NCI-H146 treated with DMSO at 0.1 percent for 48 hours (cell line): ENCODE measurements around the gene HOXA11.

Experiments used
- DNase-seq: peaks from one replicate; lab custom pipeline; 2025; ENCODE audit not compliant: unreplicated experiment; lab: John Stamatoyannopoulos, UW

Gene HOXA11

DNA sequence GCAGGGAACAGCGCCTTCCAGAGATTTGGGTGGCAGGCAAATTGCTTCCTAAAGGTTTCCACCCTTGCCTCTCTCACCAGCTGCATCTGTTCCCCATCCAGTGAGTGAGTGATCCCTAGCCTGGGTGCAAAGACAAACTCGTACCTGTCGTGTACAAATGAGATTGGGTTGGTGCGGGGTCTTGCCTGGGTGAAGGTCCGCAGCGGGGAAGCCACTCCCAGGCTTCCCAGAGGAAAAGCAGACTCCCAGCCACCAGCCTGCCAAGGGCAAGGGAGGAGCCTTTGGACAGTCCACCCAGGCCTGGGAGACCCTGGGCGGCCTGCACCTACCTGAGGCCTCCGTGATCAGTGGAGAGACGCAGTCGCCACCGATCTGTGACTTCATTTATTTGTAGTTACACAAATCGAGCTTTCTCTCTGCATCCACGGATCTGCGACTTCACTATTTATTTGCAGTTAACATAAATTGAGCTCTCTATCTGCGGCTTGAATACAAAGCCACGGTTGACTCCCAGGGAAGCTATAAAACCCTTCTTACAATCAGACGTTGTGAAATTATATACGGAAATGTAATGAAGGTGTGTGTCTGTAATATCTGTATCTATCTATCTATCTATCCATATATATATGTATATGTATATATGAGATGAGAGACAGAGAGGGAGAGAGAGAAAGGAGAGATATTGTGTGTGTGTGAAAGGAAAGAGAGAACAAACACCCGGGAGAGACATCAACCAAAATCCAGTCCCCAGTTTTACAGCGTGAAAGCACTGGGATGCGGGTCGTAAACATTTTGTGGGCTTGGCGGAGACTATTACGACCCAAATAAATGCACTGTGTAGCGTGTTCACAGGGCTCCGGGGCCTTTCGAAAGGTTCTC is 25.5 kb downstream of the HOXA11 start:
- no peak for DNase-seq

DNA sequence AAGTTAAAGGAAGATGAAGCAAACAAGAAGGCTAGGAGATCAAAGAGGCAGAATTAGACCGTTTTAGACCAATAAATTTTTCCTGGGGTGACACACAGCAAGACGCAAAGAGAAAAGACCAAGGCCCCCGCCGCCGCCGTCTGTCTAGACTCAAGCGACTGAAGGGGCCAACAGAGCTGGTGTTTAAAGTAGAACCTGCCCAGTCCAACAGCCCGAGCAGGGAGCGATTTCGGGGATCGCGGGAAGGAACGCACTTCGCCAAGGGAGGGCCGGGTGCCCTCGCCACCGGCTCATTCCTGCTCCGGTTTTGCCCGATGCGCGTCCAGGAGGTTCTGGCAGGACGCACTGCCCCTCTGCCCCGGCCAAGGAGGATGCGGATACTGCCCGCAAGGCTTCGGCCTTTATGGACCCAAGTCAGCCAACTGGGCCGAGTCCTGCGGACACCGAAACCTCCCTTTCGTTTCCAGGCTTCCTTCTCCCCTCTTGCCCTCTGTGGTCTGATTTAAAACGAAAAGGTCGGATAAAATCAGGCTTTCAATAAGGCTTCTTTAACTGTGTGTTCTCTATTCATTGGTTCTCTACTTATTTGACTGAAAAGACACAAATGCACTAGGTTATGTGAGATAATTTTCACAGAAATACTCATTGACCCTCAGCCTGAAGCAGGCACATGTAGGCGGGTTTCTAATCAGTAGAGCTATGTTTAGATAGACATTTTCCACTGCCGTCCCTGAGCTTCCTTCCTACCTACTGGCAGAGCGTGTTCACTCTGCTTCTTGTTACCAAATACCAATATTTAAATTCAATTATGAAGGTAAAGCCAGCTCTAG is 26.4 kb downstream of the HOXA11 start:
- no peak for DNase-seq

DNA sequence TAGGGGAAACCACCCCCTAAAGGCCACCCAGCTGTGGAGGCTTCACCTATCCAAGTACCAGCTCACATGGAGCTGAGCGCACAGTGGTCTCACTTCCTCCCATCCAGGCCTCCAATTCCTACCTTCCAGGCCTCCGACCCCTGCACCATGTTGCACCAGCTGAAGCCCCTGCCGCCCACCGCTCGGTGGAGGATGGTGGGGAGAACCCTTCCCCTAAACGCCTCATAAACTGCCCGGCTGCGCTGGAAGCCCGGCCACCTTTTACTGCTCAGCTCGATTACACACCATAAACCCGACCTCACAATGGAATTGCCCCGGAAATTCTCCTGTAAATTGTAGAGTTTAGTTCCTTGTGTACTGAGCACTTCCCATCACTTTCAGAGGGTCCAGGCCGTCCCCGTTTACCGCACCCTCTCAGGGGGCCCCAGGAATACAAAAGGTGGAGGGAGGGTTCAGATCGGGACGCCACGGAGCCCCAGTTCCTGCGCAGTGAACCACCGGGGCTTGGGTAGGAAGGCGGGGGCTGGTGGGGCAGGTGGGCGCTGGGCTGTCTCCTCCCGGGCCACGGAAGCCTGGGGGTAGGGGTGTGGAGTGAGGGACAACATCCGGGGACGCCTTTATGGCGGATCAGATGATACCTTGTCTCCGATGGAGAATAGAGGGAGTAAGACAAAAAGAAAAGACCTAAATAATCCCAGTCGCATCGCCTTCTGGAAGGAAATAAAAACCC is 27.2 kb downstream of the HOXA11 start:
- no peak for DNase-seq

DNA sequence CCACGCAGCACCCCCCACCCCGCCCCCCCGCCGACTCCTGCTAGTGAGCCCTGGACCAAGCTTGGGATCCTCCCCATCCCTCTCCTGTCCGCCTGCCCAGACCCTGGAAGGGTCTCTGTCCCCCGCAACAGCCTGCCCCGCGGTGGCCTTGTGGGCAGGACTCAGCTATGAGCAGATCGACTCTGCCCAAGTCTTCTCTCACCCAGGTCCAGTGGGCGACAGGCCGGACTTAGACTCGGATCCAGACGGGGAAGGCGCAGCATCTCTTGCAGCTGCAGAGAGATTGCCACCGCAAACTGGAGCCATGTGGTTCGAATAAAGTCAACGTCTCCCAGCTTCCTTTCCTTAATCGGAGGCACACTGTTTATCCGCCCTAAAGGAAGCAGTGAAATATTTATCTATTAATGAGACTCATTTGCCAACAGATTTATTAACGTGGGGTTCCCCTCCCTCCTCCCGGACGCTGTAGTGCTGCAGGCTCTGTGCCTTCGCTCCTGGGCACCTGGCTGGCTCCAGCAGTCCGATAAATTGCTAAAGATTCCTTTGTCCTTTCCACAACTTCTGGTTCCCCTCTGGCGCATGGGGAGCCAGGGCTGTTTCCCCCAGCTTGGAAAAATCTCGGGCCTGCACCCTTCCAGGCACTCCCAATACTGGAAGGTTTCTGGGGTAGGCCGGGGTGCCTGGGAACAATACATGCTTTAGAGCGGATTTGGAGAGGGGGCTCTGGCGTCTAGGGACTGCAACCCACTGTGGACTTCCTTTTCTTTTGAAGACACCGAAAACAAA is 27.9 kb downstream of the HOXA11 start:
- no peak for DNase-seq

DNA sequence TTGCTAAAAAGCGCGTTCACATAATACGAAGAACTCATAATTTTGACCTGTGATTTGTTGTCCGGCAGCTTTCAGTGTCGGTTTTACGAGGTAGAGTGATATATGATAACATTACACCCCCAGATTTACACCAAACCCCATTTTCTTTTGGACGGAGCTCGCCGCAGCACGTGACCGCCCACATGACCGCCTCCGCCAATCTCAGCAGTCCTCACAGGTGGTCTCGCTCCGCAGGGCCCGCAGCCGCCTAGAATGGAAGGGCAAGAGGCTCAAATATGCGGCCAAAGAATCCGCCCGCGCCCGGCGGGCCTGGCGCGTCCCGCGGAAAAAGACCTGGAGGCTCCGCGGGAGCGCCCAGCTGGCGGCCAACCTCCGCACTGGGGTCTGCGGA is 28.5 kb downstream of the HOXA11 start, which contains the start of gene HOXA7:
HOXA7 (minus strand) TSS at position 168 of the 391 bp plus-strand sequence; CDS start at position 38, 130 bp downstream.
- DNase-seq, result peak; percentile 54

DNA sequence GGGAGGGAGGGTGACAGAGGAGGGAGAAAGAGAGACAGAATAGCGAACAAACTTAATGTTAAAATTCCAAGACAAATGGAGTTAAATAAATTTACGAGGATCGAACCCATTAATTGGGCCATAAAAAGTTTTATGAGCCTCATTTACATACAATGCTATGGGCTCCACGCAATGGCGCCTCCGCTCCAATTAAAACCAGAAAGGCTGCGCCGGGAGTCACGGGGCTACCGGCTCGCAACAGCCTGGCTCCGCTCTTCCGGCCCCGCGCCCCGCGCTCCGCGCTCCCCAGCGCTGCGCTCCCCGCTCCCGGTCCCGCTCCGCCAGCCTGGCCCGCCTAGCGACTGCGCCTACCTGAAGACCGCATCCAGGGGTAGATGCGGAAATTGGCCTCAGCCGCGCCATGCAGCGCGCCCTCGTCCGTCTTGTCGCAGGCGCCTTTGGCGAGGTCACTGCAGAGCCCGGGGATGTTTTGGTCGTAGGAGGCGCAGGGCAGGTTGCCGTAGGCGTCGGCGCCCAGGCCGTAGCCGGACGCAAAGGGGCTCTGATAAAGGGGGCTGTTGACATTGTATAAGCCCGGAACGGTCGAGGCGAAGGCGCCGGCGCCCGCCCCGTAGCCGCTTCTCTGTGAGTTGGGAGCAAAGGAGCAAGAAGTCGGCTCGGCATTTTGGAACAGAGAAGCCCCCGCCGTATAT is 29.1 kb downstream of the HOXA11 start:
- DNase-seq, result no peak

DNA sequence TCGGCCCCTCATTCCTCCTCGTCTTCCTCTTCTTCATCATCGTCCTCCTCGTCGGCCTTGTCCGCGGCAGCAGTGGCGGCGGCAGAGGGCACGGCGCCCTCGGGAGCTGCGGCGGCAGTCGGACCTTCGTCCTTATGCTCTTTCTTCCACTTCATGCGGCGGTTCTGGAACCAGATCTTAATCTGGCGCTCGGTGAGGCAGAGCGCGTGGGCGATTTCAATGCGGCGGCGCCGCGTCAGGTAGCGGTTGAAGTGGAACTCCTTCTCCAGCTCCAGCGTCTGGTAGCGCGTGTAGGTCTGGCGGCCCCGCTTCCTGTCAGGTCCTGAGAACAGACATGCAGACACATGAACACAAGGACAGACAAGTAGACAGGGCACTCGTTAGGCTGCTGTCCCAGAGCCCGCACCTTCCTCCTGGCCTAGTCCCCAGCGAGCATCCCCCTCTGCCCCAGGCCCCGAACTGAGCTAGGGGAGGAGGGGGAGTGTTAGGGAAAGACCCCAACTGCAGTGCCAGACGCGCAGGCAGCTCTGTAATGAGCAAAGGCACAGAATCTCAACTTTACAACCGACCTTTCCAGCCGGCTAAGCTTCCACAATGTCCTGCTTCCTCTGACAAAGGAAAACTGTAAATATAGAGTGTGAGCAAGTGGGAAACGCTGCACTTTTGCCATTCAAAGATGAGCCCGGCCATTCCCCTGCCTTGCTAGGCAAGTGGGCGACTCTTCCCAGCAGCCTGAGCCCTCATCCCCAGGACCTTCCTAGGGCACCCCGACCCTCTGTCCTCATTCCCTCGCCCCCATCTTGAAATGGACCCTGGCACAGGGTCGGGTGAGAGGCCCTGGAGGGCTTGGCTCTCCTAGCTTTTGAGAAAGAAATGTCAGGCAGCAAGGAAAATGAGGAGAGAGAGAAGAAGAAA is 29.9 kb downstream of the HOXA11 start:
- no peak for DNase-seq

DNA sequence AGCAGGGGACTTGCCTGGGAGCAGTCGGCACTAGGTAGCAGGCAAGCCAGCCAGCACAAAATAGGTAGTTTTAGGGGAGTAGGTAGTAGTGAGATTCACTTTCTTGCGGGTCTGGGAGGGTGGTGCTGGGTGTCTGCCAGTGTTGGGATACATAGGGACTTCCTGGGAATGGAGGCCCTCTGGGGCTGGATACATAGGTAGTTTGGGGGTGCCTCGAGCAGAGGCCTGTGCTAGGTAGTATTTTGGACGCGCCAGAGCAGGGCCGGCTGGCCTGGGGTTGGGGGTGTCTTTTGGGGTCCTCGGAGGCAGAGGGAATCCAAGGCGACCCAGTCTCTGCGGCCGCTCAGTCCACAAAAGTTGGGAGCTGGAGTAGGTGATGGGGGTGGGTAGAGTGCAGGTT is 30.7 kb downstream of the HOXA11 start:
- no peak for DNase-seq

DNA sequence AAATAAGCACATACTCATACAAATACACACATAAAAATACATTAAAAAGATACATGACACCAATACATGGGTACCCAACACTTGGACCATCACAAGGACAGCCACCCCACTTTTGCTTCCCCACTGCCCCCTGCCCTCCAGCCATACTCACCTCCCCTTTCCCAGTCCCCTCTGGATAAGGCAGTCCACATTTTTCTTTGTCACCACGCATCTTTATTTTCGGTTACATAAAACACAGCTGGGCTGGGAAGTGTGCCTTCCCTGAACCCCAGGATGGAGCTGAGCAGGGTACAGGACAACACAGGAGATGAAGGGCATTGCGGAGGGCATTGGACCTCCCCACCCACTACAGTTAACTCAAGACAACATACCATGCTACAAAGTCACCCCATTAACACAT is 31.5 kb downstream of the HOXA11 start:
- DNase-seq, result no peak

DNA sequence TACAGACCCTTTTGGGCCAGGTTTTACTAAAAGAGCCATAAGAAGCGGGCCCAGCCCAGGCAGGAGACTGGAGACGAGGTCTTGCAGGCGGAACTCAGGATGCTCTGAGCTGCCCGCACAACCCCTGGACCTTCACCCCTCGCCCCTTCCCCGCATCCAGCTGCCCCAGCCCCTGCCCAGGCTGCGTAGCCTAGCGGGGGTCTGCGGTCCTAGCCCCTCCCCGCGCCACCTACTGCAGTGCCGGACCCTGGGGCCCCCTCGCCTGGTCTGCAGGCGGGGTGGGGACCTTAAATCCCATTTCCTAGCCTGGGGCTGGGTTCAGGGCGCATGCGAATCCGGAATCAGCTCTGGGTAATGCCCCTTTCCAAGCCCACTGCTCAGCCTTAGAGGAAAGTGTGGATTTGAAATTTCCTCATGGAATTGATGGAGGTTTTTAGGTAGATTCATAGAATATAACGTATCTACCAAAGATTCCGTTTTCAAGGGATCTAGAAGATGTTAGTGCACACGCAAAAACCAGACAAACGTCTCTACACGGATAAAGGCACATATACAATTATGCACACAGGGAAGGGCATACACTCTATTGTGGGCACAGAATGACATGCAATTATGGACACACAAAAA is 32.1 kb downstream of the HOXA11 start:
- no peak for DNase-seq

DNA sequence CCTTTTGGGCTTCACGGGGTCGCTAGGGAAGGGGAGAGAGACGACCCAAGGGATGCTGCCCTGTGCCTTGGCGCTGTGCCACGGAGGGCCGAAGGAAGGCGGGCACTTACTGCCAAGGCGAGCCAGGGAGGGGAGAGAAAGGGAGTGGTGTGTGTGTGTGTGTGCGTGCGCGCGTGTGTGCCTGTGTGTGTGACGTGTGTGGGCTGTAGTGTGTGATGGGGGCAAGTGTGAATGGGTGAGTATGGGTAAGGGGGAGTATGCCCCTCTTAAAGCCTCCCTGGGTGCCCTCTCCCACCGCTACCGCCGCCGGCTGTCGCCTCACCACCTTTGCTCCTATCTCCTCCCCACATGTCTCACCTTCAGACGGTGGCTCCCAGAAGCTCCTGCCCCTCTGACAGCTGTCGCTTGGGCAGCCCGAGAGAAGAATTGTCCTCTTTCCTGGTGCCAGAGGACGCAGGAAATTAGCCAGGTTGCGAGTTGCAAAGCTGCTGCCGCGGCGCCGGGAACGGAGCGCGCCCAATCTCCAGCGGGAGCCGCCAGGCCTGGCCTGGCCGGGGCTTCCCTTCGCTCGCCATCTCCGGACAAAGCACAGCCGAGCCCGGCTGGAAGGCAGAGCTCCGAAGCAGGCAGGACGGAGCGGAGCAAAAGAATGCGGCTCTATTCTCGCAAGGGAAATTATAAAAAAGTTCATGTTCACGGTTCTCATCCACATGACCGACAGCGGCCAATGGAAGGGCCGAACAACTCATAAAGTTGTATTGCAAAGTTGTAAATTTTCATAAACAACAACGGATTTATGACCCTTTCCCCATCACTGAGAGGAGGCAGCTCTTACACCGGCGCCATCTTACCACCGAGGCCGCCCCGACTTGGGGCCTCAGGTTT is 32.9 kb downstream of the HOXA11 start, which contains the start of gene HOXA3:
HOXA3 (minus strand) TSS at position 653 of the 885 bp plus-strand sequence. CDS start 41,943 bp downstream, outside the sequence.
- DNase-seq, result no peak

DNA sequence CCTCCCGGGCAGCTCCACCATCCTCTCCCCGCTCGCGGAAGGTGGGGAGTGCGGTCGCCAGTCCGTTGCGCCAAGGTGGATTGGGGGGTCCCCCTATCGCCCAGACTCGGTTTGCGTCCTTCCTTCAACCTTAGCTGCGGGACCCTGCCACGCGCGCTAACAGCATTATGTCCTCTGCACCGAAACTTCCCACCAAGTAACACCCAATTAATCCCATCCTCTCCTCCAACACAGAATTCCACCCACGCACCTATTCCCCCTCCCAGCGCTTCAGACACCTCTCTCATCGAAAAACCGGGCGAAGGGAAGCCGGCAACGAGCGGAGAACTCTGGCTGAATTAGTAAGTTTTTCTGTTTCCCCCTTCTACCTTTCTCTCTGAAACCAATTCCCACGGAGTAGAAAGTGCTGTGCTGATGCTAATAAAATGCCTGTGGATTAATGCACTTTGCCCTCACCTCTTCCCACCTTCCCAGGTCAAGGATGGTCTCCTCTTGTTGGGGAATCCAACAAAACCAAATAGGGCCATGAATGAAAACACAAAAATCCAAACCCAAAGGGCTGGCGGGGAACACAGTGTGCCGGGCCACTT is 33.6 kb downstream of the HOXA11 start:
- no peak for DNase-seq

DNA sequence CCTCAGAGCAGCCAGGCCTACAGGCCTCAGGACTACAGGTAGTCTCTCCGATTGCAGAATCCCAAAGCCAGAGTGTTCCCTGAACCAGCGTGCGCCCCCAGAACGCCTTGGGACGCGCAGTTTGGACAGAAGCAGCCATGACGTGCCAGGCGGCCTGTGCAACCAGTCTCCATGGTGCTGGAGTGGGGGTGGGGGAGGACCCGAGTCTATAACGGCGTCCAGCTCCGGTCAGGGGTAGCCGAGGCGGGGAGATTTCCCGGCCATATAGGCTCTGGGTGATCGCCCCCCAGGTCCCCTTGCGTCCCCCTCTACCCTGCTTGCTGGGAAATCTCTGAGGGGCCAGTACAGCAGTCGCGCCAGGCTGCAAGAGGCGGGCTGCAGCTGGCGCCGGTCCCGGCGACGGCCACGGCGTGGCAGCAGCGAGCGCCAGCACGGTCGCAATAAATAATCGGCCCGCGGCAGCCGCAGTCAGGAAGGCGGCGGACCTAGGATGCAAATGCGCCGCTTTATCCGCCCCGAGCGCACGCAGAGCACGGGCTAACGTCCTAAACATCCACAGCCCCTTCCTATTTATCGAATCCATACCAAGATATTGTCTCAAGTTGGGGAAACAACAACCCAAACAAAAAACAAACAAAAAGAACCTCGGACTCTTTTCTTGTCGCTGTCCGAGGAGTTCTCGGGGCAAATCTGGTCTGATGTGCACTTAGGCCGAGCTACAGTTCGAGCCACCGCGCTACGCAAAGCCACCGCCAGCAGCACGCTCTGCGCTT is 34.3 kb downstream of the HOXA11 start:
- DNase-seq, result no peak

DNA sequence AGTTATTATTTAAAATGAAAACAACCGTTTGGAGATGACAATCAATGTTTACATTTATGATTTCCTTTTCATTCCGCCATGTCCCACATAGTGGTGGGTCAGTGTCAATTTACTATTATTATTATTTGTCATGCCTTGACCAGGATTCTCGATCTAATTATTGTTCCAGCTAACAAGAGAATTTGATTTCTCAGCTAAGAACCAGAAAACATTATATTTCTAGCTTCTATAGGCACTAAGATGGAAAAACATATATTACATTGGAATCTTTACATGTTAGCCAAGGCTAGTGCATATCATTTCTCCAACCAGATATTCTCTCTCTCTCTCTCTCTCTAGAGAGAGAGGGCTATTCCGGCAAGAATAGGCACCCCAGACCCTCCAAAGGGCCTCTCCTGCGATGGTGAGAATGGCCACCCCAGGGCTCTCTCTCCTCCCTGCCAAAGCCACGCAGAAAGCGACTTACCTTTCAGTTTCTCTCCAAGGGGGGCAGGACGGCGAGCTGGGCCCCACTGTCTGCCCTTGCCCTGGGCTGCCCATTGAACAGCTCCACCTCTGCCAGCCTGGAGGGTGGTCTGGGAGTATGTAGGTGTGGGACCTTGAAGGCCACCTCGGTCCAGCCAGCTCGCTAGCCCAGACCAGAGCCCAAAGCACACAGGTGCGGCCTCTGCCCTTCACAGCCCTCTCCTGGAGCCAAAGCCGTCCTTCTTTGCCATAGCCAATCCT is 35.0 kb downstream of the HOXA11 start:
- no peak for DNase-seq
